Trophoblast cell (in vitro differentiated cells and primary cell): ENCODE measurements around the gene ACTR3C.
A peak's percentile ranks its signal among the peaks of the same experiment; 100 is the strongest.

Source experiments
- DNase-seq, 2 donors: peaks; one replicate each; pipeline ENCODE4 v3.0.0-alpha.2; 2016
- H2AFZ ChIP-seq: 2 replicates; pipeline ENCODE4 v1.6.1; 2013; ENCODE audit warnings: low read length, moderate library complexity, mild to moderate bottlenecking; ENCODE audit not compliant: insufficient read depth, poor library complexity
- H2AK5ac ChIP-seq: 2 replicates; pipeline ENCODE4 v1.6.1; 2013; ENCODE audit warnings: mild to moderate bottlenecking, low read length
- H2BK120ac ChIP-seq: 2 replicates; pipeline ENCODE4 v1.6.1; 2013; ENCODE audit warnings: low read length, mild to moderate bottlenecking, moderate library complexity; ENCODE audit not compliant: insufficient read depth, poor library complexity
- H2BK12ac ChIP-seq: 2 replicates; pipeline ENCODE4 v1.6.1; 2013; ENCODE audit warnings: mild to moderate bottlenecking, low read length, moderate library complexity
- H2BK5ac ChIP-seq: 2 replicates; pipeline ENCODE4 v1.6.1; 2013; ENCODE audit warnings: low read length, low read depth, moderate library complexity, mild to moderate bottlenecking; ENCODE audit not compliant: poor library complexity
- H3K14ac ChIP-seq: 2 replicates; pipeline ENCODE4 v1.6.1; 2013; ENCODE audit warnings: mild to moderate bottlenecking, low read length
- H3K18ac ChIP-seq: 2 replicates; pipeline ENCODE4 v1.6.1; 2013; ENCODE audit warnings: mild to moderate bottlenecking, low read length
- H3K23ac ChIP-seq: 2 replicates; pipeline ENCODE4 v1.6.1; 2013; ENCODE audit warnings: low read length
- H3K27ac ChIP-seq: 2 replicates; pipeline ENCODE4 v1.5.1; 2013; ENCODE audit warnings: low read depth, mild to moderate bottlenecking, inconsistent platforms, low read length, moderate library complexity
- H3K27me3 ChIP-seq: 2 replicates; pipeline ENCODE4 v1.6.1; 2013; ENCODE audit warnings: inconsistent platforms, mild to moderate bottlenecking, low read length, moderate library complexity; ENCODE audit not compliant: insufficient read depth
- H3K36me3 ChIP-seq, 2 experiments: 1 replicate in 1 of 2; 2 replicates in 1 of 2; pipeline ENCODE4 v1.6.1; 2013; ENCODE audit warnings: low read length in 2 of 2, mild to moderate bottlenecking in 2 of 2, moderate library complexity in 1 of 2; ENCODE audit not compliant: insufficient read depth in 2 of 2, control insufficient read depth in 1 of 2
- H3K4ac ChIP-seq: 2 replicates; pipeline ENCODE4 v1.6.1; 2013; ENCODE audit warnings: low read depth, mild to moderate bottlenecking, low read length, moderate library complexity
- H3K4me1 ChIP-seq, 2 experiments: 1 replicate in 1 of 2; 2 replicates in 1 of 2; pipeline ENCODE4 v1.6.1; 2013; ENCODE audit warnings: low read length in 2 of 2, mild to moderate bottlenecking in 2 of 2, moderate library complexity in 1 of 2; ENCODE audit not compliant: insufficient read depth in 2 of 2, control insufficient read depth in 1 of 2
- H3K4me2 ChIP-seq: 2 replicates; pipeline ENCODE4 v1.6.1; 2013; ENCODE audit warnings: inconsistent platforms, mild to moderate bottlenecking, low read length, moderate library complexity
- H3K4me3 ChIP-seq: 2 replicates; pipeline ENCODE4 v1.5.1; 2013; ENCODE audit warnings: mild to moderate bottlenecking, low read depth, low read length, inconsistent platforms
- H3K79me1 ChIP-seq: one replicate; pipeline ENCODE4 v1.6.1; 2013; ENCODE audit warnings: low read length
- H3K79me2 ChIP-seq: 2 replicates; pipeline ENCODE4 v1.6.1; 2013; ENCODE audit warnings: low read length, mild to moderate bottlenecking; ENCODE audit not compliant: control insufficient read depth, insufficient read depth, poor library complexity
- H3K9ac ChIP-seq: 2 replicates; pipeline ENCODE4 v1.6.1; 2013; ENCODE audit warnings: mild to moderate bottlenecking, low read length
- H3K9me3 ChIP-seq: 2 replicates; pipeline ENCODE4 v1.6.1; 2013; ENCODE audit warnings: low read depth, mild to moderate bottlenecking, control low read depth, inconsistent platforms, low read length; ENCODE audit not compliant: insufficient read depth
- H4K12ac ChIP-seq: 2 replicates; pipeline ENCODE4 v1.6.1; 2013; ENCODE audit warnings: low read depth, mild to moderate bottlenecking, low read length, moderate library complexity
- H4K8ac ChIP-seq: 2 replicates; pipeline ENCODE4 v1.6.1; 2013; ENCODE audit warnings: low read depth, mild to moderate bottlenecking, low read length, moderate library complexity
- H4K91ac ChIP-seq: one replicate; pipeline ENCODE4 v1.6.1; 2013; ENCODE audit warnings: low read depth, mild to moderate bottlenecking, low read length, moderate library complexity
- WGBS: extraction: QIAGEN DNeasy Blood & Tissue Kit; methylation state at CpG from one replicate; pipeline ENCODE4 v1.1.7; 2013; ENCODE audit warnings: missing lambda C conversion rate; ENCODE audit not compliant: insufficient read length, insufficient coverage; ENCODE audit errors: extremely low coverage; 5-methylcytosine and 5-hydroxymethylcytosine counted together

ACTR3C gene

GRCh38 chr7:150365673-150366398 lies 42.5 kb upstream of the ACTR3C start:
- Histone ChIP-seq H3K27me3 (no peaks in the 10 kb centered on the region), H3K18ac (no peak overlapping the region), H2BK5ac (peak overlapping the region; percentile 38), H2BK120ac (no peak overlapping the region), H3K36me3 (peaks cover 12% of the 10 kb centered on the region in 2 experiments), H4K12ac (no peak overlapping the region), H3K4me2 (no peak overlapping the region), H3K4ac (no peak overlapping the region), H3K23ac (no peak overlapping the region), H2AK5ac (no peak overlapping the region), H4K8ac (no peak overlapping the region), H3K9ac (no peak overlapping the region), H3K27ac (peak overlapping the region; percentile 60), H3K79me2 (peaks cover 25% of the 10 kb centered on the region), H2BK12ac (no peak overlapping the region), H3K9me3 (no peaks in the 10 kb centered on the region), H3K4me3 (no peak overlapping the region), H3K79me1 (peaks cover 45% of the 10 kb centered on the region), H4K91ac (no peak overlapping the region), H2AFZ (no peak overlapping the region), H3K14ac (no peak overlapping the region), H3K4me1 (peaks cover 24 to 34% of the 10 kb centered on the region in 2 experiments)
- peak in 1 of 2 donors; percentile 16 for DNase-seq
- no CpG with 5 or more reads among the region's 5 CpGs for whole genome bisulfite sequencing

DNA sequence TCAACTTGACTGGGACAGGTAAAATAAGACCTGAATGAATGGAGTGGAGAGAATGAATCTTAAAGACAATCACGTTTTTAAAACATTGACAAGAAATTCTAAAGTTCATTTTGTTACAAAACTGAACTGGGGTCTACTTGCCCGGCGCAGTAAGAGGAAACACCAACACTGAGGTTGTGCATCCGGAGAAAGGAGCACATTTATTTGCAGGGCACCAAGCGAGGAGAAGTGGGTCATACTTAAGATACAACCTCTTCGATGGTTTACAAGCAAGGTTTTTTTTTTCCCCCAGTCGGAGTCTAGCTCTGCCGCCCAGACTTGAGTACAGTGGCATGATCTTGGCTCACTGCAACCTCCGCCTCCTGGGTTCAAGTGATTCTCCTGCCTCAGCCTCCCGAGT lies 41.8 kb upstream of the ACTR3C start:
- Histone ChIP-seq H4K8ac (no peak overlapping the region), H3K36me3 (peaks cover 6 to 8% of the 10 kb centered on the region in 2 experiments), H3K4me3 (no peak overlapping the region), H4K91ac (peak overlapping the region; percentile 19), H3K4ac (no peak overlapping the region), H3K4me2 (no peak overlapping the region), H3K79me1 (peaks cover 39% of the 10 kb centered on the region), H3K4me1 (peaks cover 19 to 28% of the 10 kb centered on the region in 2 experiments), H3K23ac (no peak overlapping the region), H2BK5ac (no peak overlapping the region), H3K9me3 (no peaks in the 10 kb centered on the region), H4K12ac (no peak overlapping the region), H3K9ac (no peak overlapping the region), H3K18ac (no peak overlapping the region), H2BK12ac (peak overlapping the region; percentile 51), H3K14ac (peak overlapping the region; percentile 54), H2AFZ (no peak overlapping the region), H2AK5ac (no peak overlapping the region), H3K27me3 (no peaks in the 10 kb centered on the region), H3K27ac (no peak overlapping the region), H3K79me2 (peaks cover 20% of the 10 kb centered on the region), H2BK120ac (peak overlapping the region; percentile 26)
- no CpG with 5 or more reads among the region's 10 CpGs for WGBS
- DNase-seq, result no peak

GRCh38 chr7:150363872-150364271 lies 40.5 kb upstream of the ACTR3C start:
- peak overlapping the region; percentile 28 for H2BK12ac ChIP-seq
- no peak overlapping the region for H2BK120ac ChIP-seq
- H4K8ac ChIP-seq, result no peak overlapping the region
- H2AFZ ChIP-seq, result no peak overlapping the region
- no peak overlapping the region for H2BK5ac ChIP-seq
- no peak overlapping the region for H3K27ac ChIP-seq
- no peak overlapping the region for H3K4ac ChIP-seq
- no CpG with 5 or more reads among the region's 5 CpGs for WGBS
- peak in 1 of 2 donors; percentile 22 for DNase-seq
- H3K27me3 ChIP-seq, result no peaks in the 10 kb centered on the region
- no peak overlapping the region for H4K91ac ChIP-seq
- H3K79me2 ChIP-seq, result peaks cover 6% of the 10 kb centered on the region
- H3K18ac ChIP-seq, result no peak overlapping the region
- H3K23ac ChIP-seq, result no peak overlapping the region
- peaks cover 13 to 21% of the 10 kb centered on the region in 2 experiments for H3K4me1 ChIP-seq
- no peaks in the 10 kb centered on the region for H3K36me3 ChIP-seq
- H3K14ac ChIP-seq, result no peak overlapping the region
- H3K9ac ChIP-seq, result no peak overlapping the region
- no peak overlapping the region for H4K12ac ChIP-seq
- H3K4me3 ChIP-seq, result no peak overlapping the region
- H2AK5ac ChIP-seq, result no peak overlapping the region
- H3K9me3 ChIP-seq, result peaks cover 8% of the 10 kb centered on the region
- no peak overlapping the region for H3K4me2 ChIP-seq
- peaks cover 27% of the 10 kb centered on the region for H3K79me1 ChIP-seq

- H3K23ac ChIP-seq, result no peak overlapping the region
- peak overlapping the region; percentile 18 for H2AK5ac ChIP-seq
- no peaks in the 10 kb centered on the region for H3K27me3 ChIP-seq
- H3K79me2 ChIP-seq, result peaks cover 2% of the 10 kb centered on the region
- H3K9me3 ChIP-seq, result peaks cover 8% of the 10 kb centered on the region
- H2AFZ ChIP-seq, result no peak overlapping the region
- no peak overlapping the region for H4K12ac ChIP-seq
- no peak overlapping the region for H3K4ac ChIP-seq
- no peaks in the 10 kb centered on the region for H3K36me3 ChIP-seq
- no peak for DNase-seq
- H2BK120ac ChIP-seq, result no peak overlapping the region
- H3K18ac ChIP-seq, result no peak overlapping the region
- H4K91ac ChIP-seq, result peak overlapping the region; percentile 77
- no peak overlapping the region for H4K8ac ChIP-seq
- H2BK12ac ChIP-seq, result peak overlapping the region; percentile 35
- no peak overlapping the region for H3K27ac ChIP-seq
- no peak overlapping the region for H3K9ac ChIP-seq
- no peak overlapping the region for H3K4me3 ChIP-seq
- peaks cover 22% of the 10 kb centered on the region for H3K79me1 ChIP-seq
- no peak overlapping the region for H2BK5ac ChIP-seq
- peaks cover 13 to 21% of the 10 kb centered on the region in 2 experiments for H3K4me1 ChIP-seq
- WGBS, result no CpG with 5 or more reads among the region's 4 CpGs
- no peak overlapping the region for H3K14ac ChIP-seq
- H3K4me2 ChIP-seq, result no peak overlapping the region
These were observed 40.0 kb upstream of the ACTR3C start for GRCh38 chr7:150363370-150363769.
